HEK293 (cell line): ENCODE measurements around the gene CDIPT.

Experiments used
- CTCF ChIA-PET: fragments of 350-600 bp; formaldehyde crosslinking; extraction: SDS; loops from one replicate; lab custom pipeline; 2021; ENCODE audit warnings: antibody characterized with exemption; lab: Yijun Ruan, JAX
- POLR2A ChIA-PET: fragments of 300-600 bp; formaldehyde crosslinking; extraction: SDS; loops from one replicate; lab custom pipeline; 2020; ENCODE audit warnings: antibody characterized with exemption, inconsistent platforms; lab: Yijun Ruan, JAX
- H3K27ac ChIP-seq: fragments of 200-500 bp; sonication (Bioruptor generic); 2 replicates; pipeline ENCODE4 v1.5.1; 2014; ENCODE audit warnings: low read depth, low read length, control low read depth, inconsistent platforms; ENCODE audit errors: extremely low read depth
- H3K36me3 ChIP-seq, 2 experiments: fragments of 200-500 bp in 1 of 2; sonication (Bioruptor generic) in 1 of 2; 1 replicate in 1 of 2; 2 replicates in 1 of 2; pipeline ENCODE4 v1.5.1; 2014 to 2017; ENCODE audit warnings: inconsistent platforms in 2 of 2, low read length in 2 of 2; ENCODE audit not compliant: control insufficient read depth in 2 of 2, insufficient read depth in 1 of 2
- H3K4me1 ChIP-seq: fragments of 200-500 bp; sonication (Bioruptor generic); 2 replicates; pipeline ENCODE4 v1.5.1; 2014; ENCODE audit warnings: mild to moderate bottlenecking, low read length, inconsistent platforms; ENCODE audit not compliant: control insufficient read depth, insufficient read depth
- H3K4me3 ChIP-seq: 2 replicates; pipeline ENCODE4 v1.5.1; 2011; ENCODE audit warnings: low read depth, mild to moderate bottlenecking, control low read depth, low read length, moderate library complexity
- H3K9me3 ChIP-seq: fragments of 200-500 bp; sonication (Bioruptor generic); 2 replicates; pipeline ENCODE4 v1.5.1; 2014; ENCODE audit warnings: low read depth, low read length, inconsistent platforms; ENCODE audit not compliant: control insufficient read depth, insufficient read depth
- GLI2 ChIP-seq: fragments of 450-650 bp; formaldehyde crosslinking; IDR thresholded peaks from 2 replicates; pipeline ENCODE4; 2017; ENCODE audit warnings: missing biosample characterization, missing genetic modification characterization, low read depth, borderline replicate concordance
- HOXC10 ChIP-seq: sonication (generic); formaldehyde crosslinking; IDR thresholded peaks from 2 replicates; pipeline ENCODE4 v1.8.1; 2023; ENCODE audit warnings: mild to moderate bottlenecking, missing genetic modification reagents
- KLF16 ChIP-seq: fragments of 450-650 bp; formaldehyde crosslinking; IDR thresholded peaks from 2 replicates; pipeline ENCODE4 v1.5.1; 2017; ENCODE audit warnings: missing biosample characterization, missing genetic modification characterization
- KLF8 ChIP-seq: fragments of 450-650 bp; formaldehyde crosslinking; IDR thresholded peaks from 2 replicates; pipeline ENCODE4 v1.5.1; 2016; ENCODE audit warnings: missing biosample characterization, missing genetic modification characterization
- MEIS1 ChIP-seq: sonication (generic); formaldehyde crosslinking; IDR thresholded peaks from 2 replicates; pipeline ENCODE4 v1.8.1; 2022; ENCODE audit warnings: missing genetic modification reagents, mild to moderate bottlenecking, borderline replicate concordance
- MYNN ChIP-seq: fragments of 450-650 bp; formaldehyde crosslinking; IDR thresholded peaks from 2 replicates; pipeline ENCODE4 v1.5.1; 2016; ENCODE audit warnings: missing biosample characterization, missing genetic modification characterization, borderline replicate concordance
- OSR2 ChIP-seq: fragments of 450-650 bp; formaldehyde crosslinking; IDR thresholded peaks from 2 replicates; pipeline ENCODE4 v1.5.1; 2016; ENCODE audit warnings: missing biosample characterization, missing genetic modification characterization
- PRDM1 ChIP-seq: fragments of 450-650 bp; formaldehyde crosslinking; IDR thresholded peaks from 2 replicates; pipeline ENCODE4; 2016; ENCODE audit warnings: missing biosample characterization, missing genetic modification characterization
- ZNF132 ChIP-seq: fragments of 450-650 bp; formaldehyde crosslinking; IDR thresholded peaks from 2 replicates; pipeline ENCODE4 v1.5.1; 2017; ENCODE audit warnings: missing biosample characterization, missing genetic modification characterization, borderline replicate concordance
- ZNF140 ChIP-seq: fragments of 450-650 bp; formaldehyde crosslinking; IDR thresholded peaks from 2 replicates; pipeline ENCODE4 v1.5.1; 2016; ENCODE audit warnings: missing biosample characterization, missing genetic modification characterization
- ZNF274 ChIP-seq, 2 experiments: fragments of 200-500 bp in 1 of 2; fragments of 450-650 bp in 1 of 2; sonication (Bioruptor generic) in 1 of 2; formaldehyde crosslinking in 1 of 2; IDR thresholded peaks; 2 replicates each; pipeline versions ENCODE4 v1.5.1 to v1.6.1; 2014 to 2016; ENCODE audit warnings: borderline replicate concordance in 1 of 2, inconsistent platforms in 1 of 2, low read length in 1 of 2, missing biosample characterization in 1 of 2, missing genetic modification characterization in 1 of 2
- ZNF48 ChIP-seq: fragments of 450-650 bp; formaldehyde crosslinking; IDR thresholded peaks from 2 replicates; pipeline ENCODE4 v1.5.1; 2016; ENCODE audit warnings: missing biosample characterization, missing genetic modification characterization
- ZNF530 ChIP-seq: fragments of 450-650 bp; formaldehyde crosslinking; IDR thresholded peaks from 2 replicates; pipeline ENCODE4 v1.5.1; 2016; ENCODE audit warnings: low read depth, missing biosample characterization, missing genetic modification characterization
- ZNF544 ChIP-seq: fragments of 450-650 bp; formaldehyde crosslinking; IDR thresholded peaks from 2 replicates; pipeline ENCODE4 v1.5.0; 2017; ENCODE audit warnings: missing biosample characterization, missing genetic modification characterization
- ZNF549 ChIP-seq: fragments of 450-650 bp; IDR thresholded peaks from 2 replicates; pipeline ENCODE4 v1.5.1; 2018; ENCODE audit warnings: missing biosample characterization, missing genetic modification characterization, mild to moderate bottlenecking, inconsistent platforms, moderate library complexity
- ZNF555 ChIP-seq: fragments of 450-650 bp; formaldehyde crosslinking; conservative IDR thresholded peaks from 2 replicates; pipeline ENCODE4 v1.5.1; 2017; ENCODE audit warnings: missing biosample characterization, mild to moderate bottlenecking, missing genetic modification characterization, inconsistent platforms
- ZNF600 ChIP-seq: fragments of 450-650 bp; formaldehyde crosslinking; IDR thresholded peaks from 2 replicates; pipeline ENCODE4 v1.5.1; 2016; ENCODE audit warnings: missing biosample characterization, missing genetic modification characterization
- ZNF768 ChIP-seq: fragments of 450-650 bp; formaldehyde crosslinking; IDR thresholded peaks from 2 replicates; pipeline ENCODE4 v1.5.1; 2018; ENCODE audit warnings: missing biosample characterization, mild to moderate bottlenecking, missing genetic modification characterization
- TF ChIP-seq, protein P1 (sequence below): fragments of 450-650 bp; IDR thresholded peaks from 2 replicates; pipeline ENCODE4 v1.5.1; 2018; ENCODE audit warnings: missing biosample characterization, mild to moderate bottlenecking, missing genetic modification characterization
- TF ChIP-seq, protein P2 (sequence below): fragments of 450-650 bp; formaldehyde crosslinking; IDR thresholded peaks from 2 replicates; pipeline ENCODE4 v1.5.1; 2016; ENCODE audit warnings: missing biosample characterization, missing genetic modification characterization, low read depth
- TF ChIP-seq, protein P3 (sequence below): fragments of 450-650 bp; formaldehyde crosslinking; IDR thresholded peaks from 2 replicates; pipeline ENCODE4 v1.5.1; 2016; ENCODE audit warnings: missing biosample characterization, missing genetic modification characterization

The CDIPT gene

DNA sequence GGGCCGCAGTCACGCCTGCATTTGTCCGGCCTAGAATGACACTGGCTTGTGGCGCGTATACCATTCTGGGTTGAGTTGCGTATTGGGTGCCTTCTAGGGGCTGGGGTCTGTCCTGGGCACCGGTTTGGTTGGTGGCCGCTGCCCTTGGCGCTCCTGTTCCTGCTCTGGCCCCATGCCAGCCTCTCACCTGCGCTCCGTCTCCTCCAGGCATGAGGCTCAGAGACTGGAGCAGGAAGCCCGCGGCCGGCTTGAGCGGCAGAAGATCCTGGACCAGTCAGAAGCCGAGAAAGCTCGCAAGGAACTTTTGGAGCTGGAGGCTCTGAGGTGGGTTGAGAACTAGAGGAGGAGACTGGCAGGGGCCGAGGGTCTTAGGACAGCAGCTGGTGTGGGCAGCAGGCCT is 17.4 kb downstream of the CDIPT start:
- CTCF ChIA-PET: interaction anchor here (0.9 to 1.4 kb wide), 2 partner anchors 23 to 29 kb away, joined by 3 read pairs; no protein-coding TSS in a partner anchor
- TF ChIP-seq MEIS1 (CRISPR knock-in tag) (no peak), ZNF768 (tag by site-specific recombination) (no peak), HOXC10 (CRISPR knock-in tag) (no peak), GLI2 (tag by site-specific recombination) (no peak), KLF8 (no peak), MYNN (no peak), ZNF274 (IDR thresholded peaks at IDR 0.05; ENCODE audit: low read length) (no peak), ZNF274 (tag by site-specific recombination; IDR thresholded peaks at IDR 0.05; ENCODE audit: borderline replicate concordance) (no peak), ZNF530 (tag by site-specific recombination) (no peak), ZNF140 (tag by site-specific recombination) (no peak)
- TF ChIP-seq, protein P1, sequence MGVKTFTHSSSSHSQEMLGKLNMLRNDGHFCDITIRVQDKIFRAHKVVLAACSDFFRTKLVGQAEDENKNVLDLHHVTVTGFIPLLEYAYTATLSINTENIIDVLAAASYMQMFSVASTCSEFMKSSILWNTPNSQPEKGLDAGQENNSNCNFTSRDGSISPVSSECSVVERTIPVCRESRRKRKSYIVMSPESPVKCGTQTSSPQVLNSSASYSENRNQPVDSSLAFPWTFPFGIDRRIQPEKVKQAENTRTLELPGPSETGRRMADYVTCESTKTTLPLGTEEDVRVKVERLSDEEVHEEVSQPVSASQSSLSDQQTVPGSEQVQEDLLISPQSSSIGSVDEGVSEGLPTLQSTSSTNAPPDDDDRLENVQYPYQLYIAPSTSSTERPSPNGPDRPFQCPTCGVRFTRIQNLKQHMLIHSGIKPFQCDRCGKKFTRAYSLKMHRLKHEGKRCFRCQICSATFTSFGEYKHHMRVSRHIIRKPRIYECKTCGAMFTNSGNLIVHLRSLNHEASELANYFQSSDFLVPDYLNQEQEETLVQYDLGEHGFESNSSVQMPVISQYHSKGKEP (tag by site-specific recombination): no peak
- TF ChIP-seq, protein P2, sequence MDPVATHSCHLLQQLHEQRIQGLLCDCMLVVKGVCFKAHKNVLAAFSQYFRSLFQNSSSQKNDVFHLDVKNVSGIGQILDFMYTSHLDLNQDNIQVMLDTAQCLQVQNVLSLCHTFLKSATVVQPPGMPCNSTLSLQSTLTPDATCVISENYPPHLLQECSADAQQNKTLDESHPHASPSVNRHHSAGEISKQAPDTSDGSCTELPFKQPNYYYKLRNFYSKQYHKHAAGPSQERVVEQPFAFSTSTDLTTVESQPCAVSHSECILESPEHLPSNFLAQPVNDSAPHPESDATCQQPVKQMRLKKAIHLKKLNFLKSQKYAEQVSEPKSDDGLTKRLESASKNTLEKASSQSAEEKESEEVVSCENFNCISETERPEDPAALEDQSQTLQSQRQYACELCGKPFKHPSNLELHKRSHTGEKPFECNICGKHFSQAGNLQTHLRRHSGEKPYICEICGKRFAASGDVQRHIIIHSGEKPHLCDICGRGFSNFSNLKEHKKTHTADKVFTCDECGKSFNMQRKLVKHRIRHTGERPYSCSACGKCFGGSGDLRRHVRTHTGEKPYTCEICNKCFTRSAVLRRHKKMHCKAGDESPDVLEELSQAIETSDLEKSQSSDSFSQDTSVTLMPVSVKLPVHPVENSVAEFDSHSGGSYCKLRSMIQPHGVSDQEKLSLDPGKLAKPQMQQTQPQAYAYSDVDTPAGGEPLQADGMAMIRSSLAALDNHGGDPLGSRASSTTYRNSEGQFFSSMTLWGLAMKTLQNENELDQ (tag by site-specific recombination): no peak
- TF ChIP-seq, all 188 proteins: peak for 0
- POLR2A ChIA-PET: interaction anchor here (0.6 to 1.2 kb wide), 2 partner anchors 30 to 41 kb away, joined by 3 read pairs; partner anchors contain the start of gene PAGR1
- Histone ChIP-seq H3K36me3 (peaks cover 0 to 9% of the 10 kb centered on the region in 2 experiments; a peak in 1 of 3 replicates), H3K4me1 (no peaks in the 10 kb centered on the region), H3K9me3 (no peaks in the 10 kb centered on the region), H3K27ac (no peak overlapping the region), H3K4me3 (no peak overlapping the region)

DNA sequence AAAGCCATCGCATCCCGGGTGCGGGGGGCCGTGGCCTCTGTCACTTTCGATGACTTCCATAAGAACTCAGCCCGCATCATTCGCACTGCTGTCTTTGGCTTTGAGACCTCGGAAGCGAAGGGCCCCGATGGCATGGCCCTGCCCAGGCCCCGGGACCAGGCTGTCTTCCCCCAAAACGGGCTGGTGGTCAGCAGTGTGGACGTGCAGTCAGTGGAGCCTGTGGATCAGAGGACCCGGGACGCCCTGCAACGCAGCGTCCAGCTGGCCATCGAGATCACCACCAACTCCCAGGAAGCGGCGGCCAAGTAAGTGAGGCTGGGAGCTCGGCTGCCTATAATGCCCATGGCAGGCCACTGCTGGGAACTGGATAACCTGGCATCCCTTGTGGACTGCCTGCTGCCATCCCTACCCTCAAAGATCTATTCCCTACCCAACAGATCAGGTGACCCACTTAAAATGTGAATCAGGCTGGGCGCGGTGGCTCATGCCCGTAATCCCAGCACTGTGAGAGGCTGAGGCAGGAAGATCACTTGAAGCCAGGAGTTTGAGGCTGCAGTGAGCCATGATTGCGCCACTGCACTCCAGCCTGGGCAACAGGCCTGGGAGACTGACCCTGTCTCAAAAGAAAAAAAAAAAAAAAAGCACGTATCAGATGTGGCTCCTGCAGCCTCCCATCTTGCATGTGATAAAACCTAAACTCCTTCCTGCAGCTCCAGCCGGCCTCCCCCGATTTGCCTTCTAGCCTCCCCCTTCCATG is 18.3 kb downstream of the CDIPT start:
- POLR2A ChIA-PET: interaction anchor here (0.6 to 1.4 kb wide), 3 partner anchors 10 to 40 kb away, joined by 3 read pairs; partner anchors contain the start of gene PAGR1
- H3K9me3 ChIP-seq: no peaks in the 10 kb centered on the region
- CTCF ChIA-PET: interaction anchor here (0.9 to 1.4 kb wide), 4 partner anchors 10 to 29 kb away, joined by 3 to 6 read pairs (median 4); partner anchors contain the start of gene MVP
- 0 out of 2 replicates have a peak, but pooled peaks have one; percentile 17 for TF ChIP-seq ZNF600 (tag by site-specific recombination)
- no peak for TF ChIP-seq ZNF555 (tag by site-specific recombination)
- H3K4me3 ChIP-seq: no peak overlapping the region
- peaks cover 0 to 9% of the 10 kb centered on the region in 2 experiments; a peak in 1 of 3 replicates for H3K36me3 ChIP-seq
- H3K27ac ChIP-seq: no peak overlapping the region
- H3K4me1 ChIP-seq: no peaks in the 10 kb centered on the region

DNA sequence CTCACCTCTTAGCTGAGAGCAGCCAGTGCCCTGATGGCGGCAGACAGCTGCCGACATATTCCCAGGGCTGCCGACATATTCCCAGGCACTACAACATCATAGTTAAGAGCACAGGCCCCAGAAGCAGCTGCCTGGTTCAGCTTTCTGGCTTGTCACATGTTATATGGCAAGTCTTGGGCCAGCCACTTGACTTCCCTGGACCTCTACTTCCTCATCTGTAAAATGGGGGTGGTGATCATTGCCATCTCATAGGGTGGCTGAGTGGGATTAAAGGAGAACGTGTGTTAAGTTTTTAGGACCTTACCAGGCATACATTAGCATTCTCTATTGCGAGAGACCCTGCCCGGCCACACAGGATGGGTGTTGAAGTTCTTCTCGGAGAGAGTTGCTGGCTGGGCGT is 19.1 kb downstream of the CDIPT start:
- no peaks in the 10 kb centered on the region for H3K9me3 ChIP-seq
- no peak overlapping the region for H3K4me3 ChIP-seq
- POLR2A ChIA-PET: interaction anchor here (1.4 kb wide), 1 partner anchor 9 kb away, joined by 3 read pairs; no protein-coding TSS in a partner anchor
- no peak overlapping the region for H3K27ac ChIP-seq
- peaks cover 0 to 9% of the 10 kb centered on the region in 2 experiments; a peak in 1 of 3 replicates for H3K36me3 ChIP-seq
- CTCF ChIA-PET: interaction anchor here (1.1 kb wide), 1 partner anchor 25 kb away, joined by 6 read pairs; the partner anchor contains the start of gene MVP
- H3K4me1 ChIP-seq: no peaks in the 10 kb centered on the region
- no peak for TF ChIP-seq ZNF544 (tag by site-specific recombination)
- TF ChIP-seq ZNF48: no peak
- no peak for TF ChIP-seq OSR2 (tag by site-specific recombination)
- TF ChIP-seq, protein P3, sequence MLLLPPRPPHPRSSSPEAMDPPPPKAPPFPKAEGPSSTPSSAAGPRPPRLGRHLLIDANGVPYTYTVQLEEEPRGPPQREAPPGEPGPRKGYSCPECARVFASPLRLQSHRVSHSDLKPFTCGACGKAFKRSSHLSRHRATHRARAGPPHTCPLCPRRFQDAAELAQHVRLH (tag by site-specific recombination): no peak
- no peak for TF ChIP-seq KLF16 (tag by site-specific recombination)
- no peak for TF ChIP-seq ZNF140 (tag by site-specific recombination)
- TF ChIP-seq ZNF132 (tag by site-specific recombination): no peak
- TF ChIP-seq ZNF549 (tag by site-specific recombination): no peak
- no peak for TF ChIP-seq PRDM1 (tag by site-specific recombination)
